ENCODE data around the gene ANKRD39.

- TF ChIP-seq CTCF (IDR thresholded peaks at IDR 0.05) = no peak
- no peak for TF ChIP-seq POLR2A (IDR thresholded peaks at IDR 0.05)
Measured at GRCh38 chr2:96807127-96807471, 50.7 kb downstream of the ANKRD39 start.

Measured in testis (tissue), 2 donors.